GM21381 (cell line): ENCODE results near the gene TMEM87B.
"Not testable (repeated sequence)": the region's sequence is repeated elsewhere in the genome, so short reads cannot be mapped to it uniquely, and the experiment has no call there.

ENCODE experiments used
- ATAC-seq: cut with Tn5 transposase; IDR thresholded peaks from one replicate; pipeline ENCODE4 v1.9.1; 2021; ENCODE audit warnings: mild to moderate bottlenecking, moderate library complexity; ENCODE audit not compliant: unreplicated experiment

TMEM87B gene

DNA sequence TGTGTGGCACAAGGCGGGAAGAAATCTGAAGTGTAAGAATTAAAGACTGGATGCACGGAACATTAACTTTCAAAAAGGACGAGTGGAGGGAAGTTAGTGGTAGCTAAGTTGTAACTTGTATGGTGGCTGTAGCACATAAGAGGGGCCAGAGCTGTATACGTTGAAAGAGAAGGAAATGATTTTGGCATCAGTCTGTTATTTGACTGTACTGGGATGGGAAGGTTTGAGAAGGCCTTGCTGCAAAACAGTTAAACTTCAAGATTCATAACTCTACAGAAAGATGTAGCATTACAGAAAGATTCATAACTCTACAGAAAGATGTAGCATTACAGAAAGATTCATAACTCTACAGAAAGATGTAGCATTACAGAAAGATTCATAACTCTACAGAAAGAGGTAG is 58.3 kb downstream of the TMEM87B start:
- ATAC-seq = not testable (repeated sequence)

DNA sequence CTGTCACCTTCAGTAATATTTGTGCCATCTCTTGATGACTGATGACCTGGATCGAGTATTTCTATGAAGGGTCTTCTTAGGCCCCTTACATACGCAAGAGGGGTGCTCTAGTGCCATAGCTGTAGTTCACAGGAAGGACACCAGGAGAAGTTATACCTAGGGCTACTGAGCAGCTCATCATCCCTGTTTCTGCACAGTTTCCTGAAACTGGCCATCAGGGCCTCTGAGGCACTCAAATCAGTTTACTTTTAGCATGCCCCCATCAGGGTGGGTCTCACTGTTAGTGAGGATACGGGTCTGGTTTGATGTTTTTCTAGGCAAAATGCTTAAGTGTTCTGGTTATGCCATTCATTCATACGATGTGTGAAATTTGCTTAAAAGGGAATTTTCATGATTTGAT is 63.1 kb downstream of the TMEM87B start:
- ATAC-seq = no peak

DNA sequence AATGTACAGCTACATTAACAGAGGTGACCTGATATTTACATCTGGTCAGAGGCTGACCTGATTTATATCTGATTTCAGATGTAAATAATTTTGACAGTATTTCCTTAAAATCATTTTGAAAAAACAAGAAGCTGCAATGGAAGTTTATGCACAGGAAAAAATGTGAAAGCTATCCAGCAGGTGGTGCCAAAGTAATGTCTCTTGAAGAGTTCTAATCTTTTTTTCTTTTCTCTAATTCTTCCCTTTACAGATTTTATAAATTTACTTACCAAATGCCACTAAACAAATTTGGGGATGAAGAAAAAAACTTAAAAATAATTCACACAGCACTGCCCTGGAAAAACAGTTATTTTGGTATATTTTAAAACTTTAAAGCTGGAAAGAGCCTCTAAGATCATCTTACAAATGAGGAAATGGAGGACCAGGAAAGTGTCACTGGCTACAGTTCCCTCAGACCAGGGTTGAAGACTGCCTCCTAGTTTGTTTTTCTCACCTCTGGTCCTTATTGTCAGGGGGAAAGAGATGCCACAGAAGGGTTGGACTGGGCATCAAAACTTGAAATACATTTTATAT is 66.7 kb downstream of the TMEM87B start:
- ATAC-seq = no peak

DNA sequence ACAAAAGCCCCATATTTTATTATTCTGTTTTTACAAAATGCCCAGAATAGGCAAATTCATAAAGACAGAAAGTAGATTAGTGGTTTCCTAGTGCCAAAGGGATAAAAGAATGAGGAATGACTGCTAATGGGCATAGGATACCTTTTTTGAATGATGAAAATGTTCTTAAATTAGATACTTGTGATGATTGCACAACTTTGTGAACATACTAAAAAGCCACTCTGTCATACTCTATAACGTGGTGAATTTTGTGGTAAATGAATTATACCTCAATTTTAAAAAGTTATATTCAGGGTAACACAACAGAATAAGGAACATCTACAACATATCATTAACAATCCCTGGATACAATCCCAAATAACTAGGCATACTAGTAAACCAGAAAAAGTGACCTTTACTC is 74.0 kb downstream of the TMEM87B start:
- no peak for ATAC-seq

DNA sequence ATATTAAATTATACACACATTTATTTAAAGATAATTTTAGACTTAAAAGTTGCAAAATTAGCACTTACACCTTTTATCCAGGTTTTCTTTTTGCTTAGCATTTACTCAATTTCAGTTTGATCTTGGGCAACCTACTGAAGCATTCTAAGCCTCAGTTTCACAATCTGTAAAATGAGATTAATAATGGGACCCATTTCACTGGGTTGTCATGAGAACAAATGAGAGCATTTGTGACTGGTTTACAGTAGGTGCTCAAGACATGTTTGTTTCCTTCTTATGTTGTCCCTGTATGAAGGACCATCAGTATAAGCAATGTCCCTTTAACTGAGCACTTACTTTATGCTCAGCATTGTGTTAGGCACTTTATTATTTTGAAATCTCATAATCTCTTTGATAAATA is 78.3 kb downstream of the TMEM87B start:
- no peak for ATAC-seq

DNA sequence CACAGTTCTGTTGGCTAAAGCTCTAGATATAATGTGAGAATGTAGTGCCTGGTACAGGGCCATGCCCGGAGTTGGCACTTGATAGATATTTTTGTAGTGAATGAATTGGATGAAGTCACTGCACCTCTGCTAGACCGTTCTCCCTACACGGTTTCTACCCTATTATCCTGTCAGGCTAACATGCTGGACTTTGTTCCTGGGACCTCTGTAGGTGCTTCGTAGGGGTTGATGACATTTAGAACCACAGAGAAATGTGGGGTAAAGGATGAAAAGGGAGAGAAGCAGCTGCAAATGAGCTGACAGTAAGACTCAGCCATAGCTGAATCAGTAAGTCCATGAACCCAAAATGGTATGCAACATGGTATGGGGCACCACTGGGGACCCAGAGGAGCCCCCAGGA is 79.1 kb downstream of the TMEM87B start:
- no peak for ATAC-seq

DNA sequence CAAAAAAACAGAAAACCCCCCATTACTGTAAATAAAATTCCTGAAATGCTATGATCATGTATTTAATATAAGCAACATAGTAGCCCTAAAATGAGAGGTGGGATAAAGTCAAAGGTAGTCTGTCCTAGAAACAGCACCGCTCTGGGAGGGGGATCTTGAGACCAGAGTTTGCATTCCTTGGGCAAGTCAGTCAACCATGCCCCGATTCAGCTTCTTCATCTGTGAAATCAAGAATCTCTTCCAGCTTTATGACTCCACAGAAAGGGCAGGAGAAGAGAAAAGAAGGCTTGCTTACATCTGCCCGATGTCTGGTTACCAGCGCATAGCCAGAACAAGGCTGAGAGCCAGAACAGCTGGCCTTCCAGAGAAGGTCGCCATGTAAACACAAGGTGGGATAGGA is 81.0 kb downstream of the TMEM87B start:
- no peak for ATAC-seq

DNA sequence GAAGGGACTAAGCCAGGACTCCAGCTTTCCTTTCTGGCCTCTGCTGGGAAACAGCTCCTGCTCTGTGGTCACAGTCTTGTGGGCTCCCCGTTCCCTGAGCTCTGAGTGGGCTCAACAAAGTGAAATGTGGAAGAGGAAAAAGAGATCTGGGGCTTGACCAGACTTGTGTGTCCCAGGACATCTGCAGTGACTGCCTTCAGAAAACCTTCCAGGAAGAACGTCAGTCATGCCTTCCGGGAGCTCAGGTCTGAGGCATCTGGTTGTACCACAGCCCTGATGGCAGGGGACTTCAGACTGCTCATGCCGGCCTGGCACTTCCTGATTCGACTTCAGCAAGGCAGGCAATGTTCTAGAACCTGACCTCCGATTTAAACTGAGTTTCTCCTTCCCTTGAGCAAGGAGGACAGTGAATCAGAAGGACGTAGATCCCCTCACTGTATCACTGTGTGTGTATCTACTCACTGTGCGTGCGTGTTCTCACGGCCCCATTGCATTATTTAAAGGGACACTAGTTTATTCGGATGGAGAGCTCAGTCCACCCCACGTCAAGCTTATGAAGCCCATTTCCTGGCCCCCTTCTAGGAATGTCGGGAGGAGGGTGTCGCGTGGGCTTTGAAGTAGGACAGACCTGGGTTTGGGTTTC is 82.6 kb downstream of the TMEM87B start:
- no peak for ATAC-seq

DNA sequence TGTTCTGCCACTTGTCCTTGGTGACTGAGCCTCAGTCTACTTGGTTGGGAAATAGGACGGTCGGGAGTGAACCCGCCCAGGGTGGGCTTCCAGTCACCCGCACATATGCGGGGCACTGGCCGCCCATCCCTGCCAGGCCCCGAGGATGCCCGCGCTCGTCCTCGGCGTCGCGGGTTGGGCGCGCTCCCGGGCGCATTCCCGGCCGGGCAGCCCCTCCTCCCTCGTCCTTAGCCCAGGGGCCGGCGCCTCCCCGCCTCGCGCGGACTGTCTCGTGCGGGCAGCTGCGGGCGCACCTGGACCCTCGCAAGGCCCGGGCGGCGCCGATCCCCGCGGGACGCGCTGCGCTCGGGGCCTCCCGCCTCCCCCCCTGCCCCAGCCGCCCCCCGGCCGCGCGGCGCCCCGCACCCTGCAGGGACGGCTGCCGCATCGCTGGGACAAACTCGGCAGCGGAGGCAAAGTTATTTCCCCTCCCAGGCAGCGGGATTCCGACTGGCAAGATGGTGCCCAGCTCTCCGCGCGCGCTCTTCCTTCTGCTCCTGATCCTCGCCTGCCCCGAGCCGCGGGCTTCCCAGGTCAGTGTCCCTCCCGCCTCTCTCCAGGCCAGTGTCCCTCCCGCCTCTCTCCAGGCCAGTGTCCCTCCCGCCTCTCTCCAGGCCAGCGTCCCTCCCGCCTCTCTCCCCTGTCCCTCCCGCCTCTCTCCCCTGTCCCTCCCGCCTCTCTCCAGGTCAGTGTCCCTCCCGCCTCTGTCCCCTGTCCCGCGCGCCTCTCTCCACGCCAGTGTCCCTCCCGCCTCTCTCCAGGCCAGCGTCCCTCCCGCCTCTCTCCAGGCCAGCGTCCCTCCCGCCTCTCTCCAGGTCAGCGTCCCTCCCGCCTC is 83.3 kb downstream of the TMEM87B start, which contains the start of gene FBLN7:
TSS of gene FBLN7 (plus strand) at position 227 of the 874 bp plus-strand sequence. CDS start at position 498, 271 bp downstream.
- ATAC-seq = no peak

DNA sequence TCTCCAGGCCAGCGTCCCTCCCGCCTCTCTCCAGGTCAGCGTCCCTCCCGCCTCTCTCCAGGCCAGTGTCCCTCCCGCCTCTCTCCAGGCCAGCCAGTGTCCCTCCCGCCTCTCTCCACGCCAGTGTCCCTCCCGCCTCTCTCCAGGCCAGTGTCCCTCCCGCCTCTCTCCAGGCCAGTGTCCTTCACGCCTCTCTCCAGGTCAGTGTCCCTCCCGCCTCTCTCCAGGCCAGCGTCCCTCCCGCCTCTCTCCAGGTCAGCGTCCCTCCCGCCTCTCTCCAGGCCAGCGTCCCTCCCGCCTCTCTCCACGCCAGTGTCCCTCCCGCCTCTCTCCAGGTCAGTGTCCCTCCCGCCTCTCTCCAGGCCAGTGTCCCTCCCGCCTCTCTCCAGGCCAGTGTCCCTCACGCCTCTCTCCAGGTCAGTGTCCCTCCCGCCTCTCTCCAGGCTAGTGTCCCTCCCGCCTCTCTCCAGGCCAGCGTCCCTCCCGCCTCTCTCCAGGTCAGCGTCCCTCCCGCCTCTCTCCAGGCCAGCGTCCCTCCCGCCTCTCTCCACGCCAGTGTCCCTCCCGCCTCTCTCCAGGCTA is 84.1 kb downstream of the TMEM87B start:
- not testable (repeated sequence) for ATAC-seq

DNA sequence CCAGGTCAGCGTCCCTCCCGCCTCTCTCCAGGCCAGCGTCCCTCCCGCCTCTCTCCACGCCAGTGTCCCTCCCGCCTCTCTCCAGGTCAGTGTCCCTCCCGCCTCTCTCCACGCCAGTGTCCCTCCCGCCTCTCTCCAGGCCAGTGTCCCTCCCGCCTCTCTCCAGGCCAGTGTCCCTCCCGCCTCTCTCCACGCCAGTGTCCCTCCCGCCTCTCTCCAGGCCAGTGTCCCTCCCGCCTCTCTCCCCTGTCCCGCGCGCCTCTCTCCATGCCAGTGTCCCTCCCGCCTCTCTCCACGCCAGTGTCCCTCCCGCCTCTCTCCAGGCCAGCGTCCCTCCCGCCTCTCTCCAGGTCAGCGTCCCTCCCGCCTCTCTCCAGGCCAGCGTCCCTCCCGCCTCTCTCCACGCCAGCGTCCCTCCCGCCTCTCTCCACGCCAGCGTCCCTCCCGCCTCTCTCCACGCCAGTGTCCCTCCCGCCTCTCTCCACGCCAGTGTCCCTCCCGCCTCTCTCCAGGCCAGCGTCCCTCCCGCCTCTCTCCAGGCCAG is 84.7 kb downstream of the TMEM87B start:
- ATAC-seq = not testable (repeated sequence)

DNA sequence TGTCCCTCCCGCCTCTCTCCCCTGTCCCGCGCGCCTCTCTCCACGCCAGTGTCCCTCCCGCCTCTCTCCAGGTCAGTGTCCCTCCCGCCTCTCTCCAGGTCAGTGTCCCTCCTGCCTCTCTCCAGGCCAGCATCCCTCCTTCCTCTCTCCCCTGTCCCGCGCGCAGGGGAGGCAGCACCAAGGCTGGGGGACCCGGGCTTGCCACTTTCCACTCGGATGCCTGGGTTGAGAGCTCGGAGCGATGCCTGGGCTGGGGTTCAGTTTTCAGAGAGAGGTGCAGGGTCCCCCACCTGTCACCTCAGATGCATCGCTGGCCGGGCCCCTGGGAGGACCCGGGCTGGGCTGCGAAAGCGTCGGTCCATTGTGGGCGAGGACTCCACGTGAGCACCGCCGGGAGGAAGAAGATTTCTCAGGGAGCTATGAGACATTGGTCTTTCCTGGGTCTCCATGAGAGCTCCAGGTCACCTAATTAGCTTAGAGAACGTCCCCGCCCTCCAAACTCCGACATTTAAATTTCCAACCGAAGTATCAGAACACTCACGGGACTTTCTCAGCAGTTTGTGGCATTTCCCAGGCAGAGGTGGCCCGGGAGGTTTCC is 85.2 kb downstream of the TMEM87B start:
- no peak for ATAC-seq

DNA sequence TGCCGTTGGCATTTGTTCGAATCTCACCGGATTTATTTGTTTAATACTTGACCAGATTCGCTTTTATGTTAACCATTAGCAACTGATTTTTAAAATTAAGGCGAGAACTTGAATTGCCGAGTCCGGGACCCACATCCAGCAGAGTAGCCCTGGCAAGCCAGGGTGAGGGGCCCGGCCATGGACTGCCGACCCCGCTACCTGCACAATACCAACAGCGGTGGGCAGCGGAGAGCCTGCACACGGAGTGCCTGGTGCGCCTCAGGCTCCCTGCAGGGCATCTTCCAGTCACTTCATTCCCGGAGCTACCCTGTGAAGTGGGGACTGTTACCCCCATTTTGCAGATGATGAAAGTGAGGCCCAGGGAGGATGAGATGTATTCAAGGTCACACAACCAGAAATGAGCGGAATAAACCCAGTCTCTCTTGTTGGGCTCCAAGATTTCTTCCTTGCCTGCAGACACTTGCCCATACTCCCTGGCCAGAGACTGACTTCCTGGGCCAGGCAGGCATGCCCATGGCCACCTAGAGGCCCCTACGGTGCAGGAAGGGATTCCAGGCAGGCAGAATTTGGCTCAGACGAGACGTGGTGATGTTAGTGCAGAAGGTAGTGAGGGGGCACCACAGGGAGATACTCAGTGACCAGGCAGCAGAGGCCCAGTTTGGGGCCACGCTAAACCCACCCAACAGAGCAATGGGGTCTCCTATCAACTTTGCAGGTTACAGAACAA is 86.0 kb downstream of the TMEM87B start:
- ATAC-seq = no peak

DNA sequence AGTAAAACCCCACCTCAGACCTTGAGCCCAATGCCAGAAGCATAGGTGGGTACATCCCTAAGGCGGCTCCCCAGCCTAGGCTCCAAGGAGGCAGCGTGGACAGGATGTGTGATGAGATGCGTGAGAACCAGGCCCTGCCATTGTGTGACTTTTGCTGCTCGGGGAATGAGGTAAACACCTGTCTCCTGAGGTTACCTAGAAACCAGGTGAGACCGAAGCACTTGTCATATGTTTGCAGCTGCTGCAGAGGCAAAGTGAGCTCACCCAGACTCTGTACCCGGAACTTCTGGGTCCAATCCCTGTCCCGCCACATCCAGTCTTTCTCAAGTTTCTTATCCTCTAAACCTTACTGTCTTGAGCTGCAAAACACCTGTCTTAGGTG is 86.5 kb downstream of the TMEM87B start:
- ATAC-seq = no peak

DNA sequence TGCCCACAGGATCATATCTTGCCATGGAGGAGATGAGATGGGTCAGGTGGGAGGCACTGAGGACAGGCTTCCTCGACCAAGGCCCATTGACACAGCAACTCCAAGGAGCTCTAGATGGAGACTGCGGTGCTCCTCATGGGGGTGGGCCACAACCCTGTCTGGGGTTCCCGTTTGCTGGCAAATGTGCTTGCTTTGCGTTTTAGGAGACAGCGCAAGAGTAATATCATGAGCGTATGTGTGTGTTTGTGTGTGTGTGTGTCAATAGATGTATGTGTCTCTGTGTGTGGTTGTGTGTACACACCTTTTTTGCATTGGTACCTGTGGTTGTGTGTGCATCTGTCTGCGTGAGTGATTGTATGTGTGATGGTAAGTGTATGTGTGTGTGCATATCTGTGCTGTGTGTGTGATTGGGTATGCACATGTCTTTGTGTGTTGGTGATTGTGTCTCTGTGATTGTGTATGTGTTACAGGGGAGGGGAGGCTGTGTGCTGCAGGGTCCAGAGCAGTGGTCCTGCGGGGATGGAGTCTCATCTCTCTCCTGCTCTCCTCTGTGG is 87.5 kb downstream of the TMEM87B start:
- no peak for ATAC-seq

DNA sequence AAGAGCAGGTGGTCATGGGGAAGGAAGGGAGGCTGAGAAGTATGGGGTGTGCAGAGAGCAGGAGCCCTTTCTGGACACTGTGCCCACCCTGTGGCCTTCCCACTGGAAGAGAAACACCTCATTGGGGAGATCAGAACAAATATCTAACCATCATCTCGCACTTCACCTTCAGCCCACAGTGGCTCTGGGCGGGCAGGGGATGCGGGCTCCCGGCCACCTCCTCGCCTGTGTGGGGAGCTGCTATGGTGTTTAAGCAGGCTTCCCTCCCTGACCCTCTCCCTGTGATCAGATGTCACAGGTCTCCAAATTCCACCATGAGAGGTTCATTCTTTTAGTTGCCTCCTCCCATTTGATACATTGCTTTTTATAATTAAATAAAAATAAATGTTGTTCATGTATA is 88.1 kb downstream of the TMEM87B start:
- no peak for ATAC-seq

DNA sequence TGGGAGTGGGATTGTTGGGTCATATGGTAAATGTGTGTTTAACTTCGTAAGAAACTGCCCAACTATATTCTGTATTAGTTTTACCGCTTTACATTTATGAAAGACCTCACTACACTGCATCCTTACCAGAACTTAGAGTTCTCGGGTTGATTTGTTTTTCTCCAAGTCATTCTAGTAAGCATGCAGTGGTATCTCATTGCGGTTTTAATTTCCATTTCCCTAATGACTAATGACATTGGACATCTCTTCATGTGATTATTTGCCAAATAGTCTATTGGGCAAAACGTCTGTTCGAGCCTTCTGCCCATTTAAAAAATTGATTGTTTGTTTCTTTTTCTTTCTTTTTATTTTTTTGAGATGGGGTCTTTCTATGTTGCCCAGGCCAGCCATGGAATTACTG is 89.9 kb downstream of the TMEM87B start:
- ATAC-seq = no peak

DNA sequence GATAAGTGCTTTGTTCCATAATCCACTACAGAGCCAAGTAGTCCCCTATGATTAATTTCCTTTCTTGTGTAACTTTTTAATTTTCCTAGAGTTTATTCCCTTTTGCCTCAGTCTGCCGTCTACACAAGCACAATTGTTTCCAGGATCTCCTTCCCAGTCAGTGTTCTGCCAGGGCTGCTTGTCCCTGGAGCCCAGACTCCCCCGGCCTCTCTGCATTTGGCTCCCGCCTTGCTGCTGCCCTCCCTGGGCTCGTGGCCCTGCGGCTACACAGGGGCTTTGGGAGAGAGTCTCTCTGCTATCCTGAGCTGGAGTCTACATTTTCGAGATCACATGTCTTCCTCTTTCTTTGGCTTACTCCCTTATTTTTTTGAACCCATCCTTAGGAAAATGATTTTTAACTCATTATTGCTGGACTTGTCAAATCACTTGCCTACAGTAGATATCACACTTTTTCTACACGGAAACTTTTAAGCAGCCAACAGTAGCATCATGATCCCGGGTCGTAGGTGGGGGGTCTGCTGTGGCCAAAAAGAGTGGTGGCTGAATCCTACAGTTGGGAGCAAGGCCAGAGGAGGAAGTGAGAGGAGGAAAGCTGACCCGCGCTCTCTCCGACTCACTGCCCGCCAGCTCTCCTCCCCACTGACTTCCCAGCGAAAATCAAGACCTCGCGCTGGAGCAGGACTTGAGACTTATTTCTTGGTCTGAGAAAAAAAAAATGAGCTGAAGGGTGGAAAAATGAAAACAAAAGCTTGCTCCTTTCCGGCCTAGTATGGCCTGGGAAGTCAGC is 92.5 kb downstream of the TMEM87B start:
- no peak for ATAC-seq

DNA sequence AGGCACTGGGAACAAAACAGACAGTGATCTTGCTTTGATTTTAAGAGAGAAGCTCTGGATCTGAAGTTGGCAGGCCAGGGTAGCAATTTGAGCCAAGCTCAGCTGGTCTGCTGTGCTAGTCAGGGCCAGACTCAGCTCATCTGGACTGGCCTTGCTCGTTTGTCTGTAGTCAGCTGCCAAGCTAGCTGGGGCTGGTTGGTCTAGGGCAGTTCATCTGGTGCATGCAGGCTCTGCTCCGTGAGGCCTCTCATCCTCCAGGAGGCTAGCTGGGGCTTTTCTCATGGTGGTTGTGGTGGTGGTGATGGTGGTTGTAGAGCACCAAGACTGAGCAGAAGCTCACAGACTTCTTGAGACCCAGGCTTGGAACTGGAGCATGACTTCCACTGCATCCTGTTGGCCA is 93.4 kb downstream of the TMEM87B start:
- no peak for ATAC-seq
